Measurements from ENCODE around the gene SYT12.

- TF ChIP-seq CTCF (IDR thresholded peaks at IDR 0.05) (no peak), EP300 (IDR thresholded peaks at IDR 0.05) (no peak)
These were observed 1.0 kb downstream of the SYT12 start for GRCh38 chr11:67023957-67024353.

Measured in gastroesophageal sphincter (tissue), 3 donors.